H1 (cell line): ENCODE data around the gene C5orf58. TPM values are rescaled to one million over a fixed set of nuclear protein-coding genes. Genes with fewer than 3 reads are reported as not detected.

Experiments used
- CEBPB ChIP-seq: IDR thresholded peaks from 2 replicates; pipeline ENCODE4 v1.6.1; 2012; ENCODE audit warnings: low read depth, low read length
- HDAC6 ChIP-seq: IDR thresholded peaks from one replicate; pipeline ENCODE4 v1.7.1; 2012; ENCODE audit warnings: low read depth, mild to moderate bottlenecking, inconsistent platforms, low read length, moderate library complexity
- POLR2AphosphoS5 ChIP-seq: IDR thresholded peaks from 2 replicates; pipeline ENCODE4 v1.6.1; 2011; ENCODE audit warnings: low read depth, low read length
- SIN3A ChIP-seq, 2 experiments: IDR thresholded peaks in 1 of 2; conservative IDR thresholded peaks in 1 of 2; 2 replicates each; pipeline ENCODE4 v1.6.1; 2011 to 2012; ENCODE audit warnings: low read length in 2 of 2, improper control_type of control experiment in 1 of 2, low read depth in 1 of 2, mild to moderate bottlenecking in 1 of 2
- SUZ12 ChIP-seq: fragments of 200-600 bp; sonication (generic); IDR thresholded peaks from 2 replicates; pipeline ENCODE4 v1.6.1; 2012; ENCODE audit warnings: mild to moderate bottlenecking, inconsistent platforms, low read length, moderate library complexity, mixed read lengths
- polyA plus RNA-seq, 7 experiments: library from polyadenylated mRNA; depleted of rRNA in 3 of 7; stranded (reverse) in 5 of 7; unstranded in 2 of 7; fragments of >200 nt in 5 of 7; fragments of 200-250 nt in 2 of 7; gene quantifications; 1 replicate in 5 of 7; 2 replicates in 1 of 7; 4 replicates in 1 of 7; pipeline versions ENCODE4 v1.2.1 to v1.2.3, GENCODE V29; 2011 to 2013; ENCODE audit warnings: missing spikeins in 2 of 7, mixed read lengths in 2 of 7
- total RNA-seq: library from RNA; stranded (reverse); fragmentation: NEBNext Ultra II Directional; extraction: Animal tissue kit (Norgen Biotek cat#: 25700); gene quantifications from 2 replicates; pipeline ENCODE4 v1.2.1, GENCODE V29; 2021

C5orf58 gene
- total and polyA plus RNA-seq, 2 of the 8 experiments (the other 6 are each of a cell fraction or from before 2014, with no cell fraction given) = 0.24 to 1.6 TPM

GRCh38 chr5:170257370-170257769, 24.6 kb downstream of the C5orf58 start (continued):
- TF ChIP-seq CEBPB (no peak), SIN3A (conservative IDR thresholded peaks at IDR 0.05 in 1 of 2, IDR thresholded peaks at IDR 0.05 in 1 of 2; ENCODE audit: low read depth in 1 of 2, low read length in 2 of 2) (no peak), SUZ12 (no peak), POLR2AphosphoS5 (no peak), HDAC6 (no peak)
